K562 (cell line): Measurements from ENCODE around the gene KLK13. TPM values are rescaled to one million over a fixed set of nuclear protein-coding genes. Genes with fewer than 3 reads are reported as not detected.

Source experiments
- ATAC-seq: fragments of 200-7000 bp; cut with Tn5 transposase; 3 replicates; pipeline ENCODE4 v1.9.1; 2020; ENCODE audit warnings: moderate library complexity
- BruUV-seq: library from RNA; stranded (reverse); fragments of 400-500 nt; replicated peaks from 2 replicates; lab custom pipeline; 2021; lab: Mats Ljungman, UMichigan
- CTCF ChIA-PET: fragments of 300-600 bp; formaldehyde crosslinking; extraction: SDS; loops from one replicate; lab custom pipeline; 2021; ENCODE audit warnings: low intra/inter-chr PET ratio; lab: Yijun Ruan, JAX
- POLR2A ChIA-PET: fragments of 300-600, 350-650 bp; sonication (Branson Sonifier 250); formaldehyde crosslinking; extraction: SDS; loops from one replicate; lab custom pipeline; 2021; ENCODE audit warnings: antibody characterized with exemption, inconsistent platforms; lab: Yijun Ruan, JAX
- DNase-seq, 4 experiments: peaks; one replicate each; pipeline versions ENCODE4 v3.0.0 to v3.0.0-alpha.2; 2011 to 2018; ENCODE audit warnings: low spot score in 3 of 4, mixed read lengths in 3 of 4; ENCODE audit errors: extremely low read depth in 1 of 4
- FAIRE-seq: peaks from 2 replicates; lab custom pipeline; 2011; peaks lifted over from hg19 to GRCh38; lab: Jason Lieb, UNC
- H2AFZ ChIP-seq: 2 replicates; pipeline ENCODE4 v1.6.0; 2011; ENCODE audit warnings: low read depth, low read length, control low read depth, inconsistent platforms
- H3K27ac ChIP-seq: fragments of 200-600 bp; 3 replicates; pipeline ENCODE4 v1.8.0; 2011; ENCODE audit warnings: low read depth, mild to moderate bottlenecking, control low read depth, inconsistent platforms, low read length, moderate library complexity, mixed read lengths; ENCODE audit errors: extremely low read depth
- H3K27me3 ChIP-seq, 2 experiments: fragments of 300-600 bp in 1 of 2; 2 replicates in 1 of 2; 3 replicates in 1 of 2; pipeline versions ENCODE4 v1.6.0 to v1.8.0; 2011; ENCODE audit warnings: inconsistent platforms in 2 of 2, low read length in 2 of 2, mild to moderate bottlenecking in 1 of 2, mixed read lengths in 1 of 2, moderate library complexity in 1 of 2; ENCODE audit not compliant: control insufficient read depth in 2 of 2, insufficient read depth in 2 of 2
- H3K36me3 ChIP-seq: fragments of 300-600 bp; 3 replicates; pipeline ENCODE4 v1.8.0; 2011; ENCODE audit warnings: mild to moderate bottlenecking, low read length, inconsistent platforms; ENCODE audit not compliant: control insufficient read depth, insufficient read depth
- H3K4me1 ChIP-seq, 2 experiments: fragments of 200-600 bp in 1 of 2; replicated peaks in 1 of 2; 2 replicates in 1 of 2; 3 replicates in 1 of 2; pipeline versions ENCODE4 v1.5.1 to v1.8.0; 2011; ENCODE audit warnings: inconsistent platforms in 2 of 2, low read length in 2 of 2, mild to moderate bottlenecking in 1 of 2, mixed read lengths in 1 of 2, moderate library complexity in 1 of 2; ENCODE audit not compliant: control insufficient read depth in 2 of 2, insufficient read depth in 2 of 2
- H3K4me2 ChIP-seq: 2 replicates; pipeline ENCODE4 v1.6.1; 2011; ENCODE audit warnings: low read length, control low read depth, inconsistent platforms, mixed read lengths; ENCODE audit not compliant: insufficient read depth
- H3K4me3 ChIP-seq: fragments of 200-600 bp; sonication (generic), shearing (Covaris generic); 2 replicates; pipeline ENCODE4 v1.5.1; 2016; ENCODE audit warnings: control low read depth, inconsistent platforms
- H3K79me2 ChIP-seq: fragments of 200-600 bp; 3 replicates; pipeline ENCODE4 v1.8.0; 2011; ENCODE audit warnings: low read length, inconsistent platforms; ENCODE audit not compliant: control insufficient read depth, insufficient read depth
- H3K9ac ChIP-seq, 2 experiments: 2 replicates each; pipeline versions ENCODE4 v1.6.0 to v1.6.1; 2011; ENCODE audit warnings: low read depth in 2 of 2, low read length in 2 of 2, control low read depth in 1 of 2, inconsistent platforms in 1 of 2, mild to moderate bottlenecking in 1 of 2, mixed read lengths in 1 of 2; ENCODE audit not compliant: insufficient read depth in 1 of 2
- H3K9me1 ChIP-seq: one replicate; pipeline ENCODE4 v1.6.0; 2011; ENCODE audit warnings: inconsistent platforms, mild to moderate bottlenecking, low read length, moderate library complexity; ENCODE audit not compliant: control insufficient read depth, insufficient read depth
- H3K9me3 ChIP-seq: replicated peaks from 2 replicates; pipeline ENCODE4 v1.5.1; 2011; ENCODE audit warnings: low read depth, low read length, inconsistent platforms; ENCODE audit not compliant: control insufficient read depth, insufficient read depth
- H4K20me1 ChIP-seq: replicated peaks from 2 replicates; pipeline ENCODE4 v1.6.1; 2011; ENCODE audit warnings: low read length, inconsistent platforms, mixed read lengths; ENCODE audit not compliant: control insufficient read depth, insufficient read depth
- ADNP ChIP-seq: fragments of 200-800 bp; sonication (Bioruptor generic); IDR thresholded peaks from 2 replicates; pipeline ENCODE4 v1.6.1; 2016; ENCODE audit warnings: missing genetic modification characterization, missing compliant biosample characterization
- CBX3 ChIP-seq, 2 experiments: IDR thresholded peaks; 1 replicate in 1 of 2; 2 replicates in 1 of 2; pipeline ENCODE4 v1.6.1; 2012; ENCODE audit warnings: inconsistent platforms in 2 of 2, low read length in 2 of 2, borderline replicate concordance in 1 of 2, control low read depth in 1 of 2
- CEBPG ChIP-seq, 3 experiments: fragments of 200-800 bp in 1 of 3; sonication (Bioruptor generic) in 1 of 3; sonication (generic) in 1 of 3; formaldehyde crosslinking in 1 of 3; IDR thresholded peaks in 2 of 3; conservative IDR thresholded peaks in 1 of 3; 2 replicates each; pipeline versions ENCODE4 v1.6.1 to v1.8.0; 2016 to 2022; ENCODE audit warnings: missing compliant biosample characterization in 2 of 3, missing genetic modification characterization in 2 of 3, mild to moderate bottlenecking in 1 of 3, missing genetic modification reagents in 1 of 3
- HMG20A ChIP-seq: fragments of 450-650 bp; formaldehyde crosslinking; conservative IDR thresholded peaks from 2 replicates; pipeline ENCODE4 v1.4.0; 2020; ENCODE audit warnings: mild to moderate bottlenecking, mixed read lengths
- MAFK ChIP-seq: IDR thresholded peaks from 2 replicates; pipeline ENCODE4 v1.6.1; 2011; ENCODE audit warnings: low read length, improper control_type of control experiment
- NCOA4 ChIP-seq: fragments of 450-650 bp; IDR thresholded peaks from 2 replicates; pipeline ENCODE4 v1.6.1; 2018; ENCODE audit warnings: mild to moderate bottlenecking; ENCODE audit not compliant: partially characterized antibody
- ZBTB7A ChIP-seq: IDR thresholded peaks from 2 replicates; pipeline ENCODE4 v1.6.1; 2011; ENCODE audit warnings: low read depth, mild to moderate bottlenecking, low read length, moderate library complexity, borderline replicate concordance; ENCODE audit not compliant: control insufficient read depth
- ZC3H11A ChIP-seq: IDR thresholded peaks from 2 replicates; pipeline ENCODE4 v1.6.1; 2012; ENCODE audit warnings: low read depth, low read length, improper control_type of control experiment
- ZNF253 ChIP-seq: fragments of 250-450 bp; sonication (Bioruptor Pico); conservative IDR thresholded peaks from 2 replicates; pipeline ENCODE4 v1.6.1; 2021; ENCODE audit warnings: mild to moderate bottlenecking
- ZNF316 ChIP-seq: fragments of 450-650 bp; IDR thresholded peaks from 2 replicates; pipeline ENCODE4 v1.6.1; 2016
- WGBS: fragments of 100-300 bp; shearing (Covaris generic); methylation state at CpG from one replicate; pipeline ENCODE4 v1.1.6; 2016; ENCODE audit warnings: low coverage, mixed read lengths; ENCODE audit not compliant: insufficient coverage; ENCODE audit errors: missing lambda C conversion rate; 5-methylcytosine and 5-hydroxymethylcytosine counted together
- in situ Hi-C: fragments of 300-500 bp; cut with MboI; formaldehyde crosslinking; loops from 4 replicates; pipeline ENCODE4 v1.15.0; 2018; ENCODE audit warnings: inconsistent platforms, mixed read lengths
- intact Hi-C: fragments of 100-400 bp; cut with micrococcal nuclease; formaldehyde crosslinking; loops from 2 replicates; pipeline ENCODE4 v1.14.2; 2022
- polyA plus RNA-seq, 8 experiments: library from polyadenylated mRNA; depleted of rRNA in 4 of 8; stranded (reverse) in 5 of 8; unstranded in 3 of 8; fragments of >200 nt; fragmentation: Nextera tagmentation in 2 of 8; fragmentation: Illumina TruSeq in 1 of 8; extraction: Ambion mirVana in 2 of 8; extraction: Trizol in 1 of 8; gene quantifications; 2 replicates each; pipeline versions ENCODE4 v1.2.1 to v1.2.3, GENCODE V29; 2011 to 2014; ENCODE audit warnings: inconsistent platforms in 1 of 8, missing spikeins in 1 of 8
- total RNA-seq, 7 experiments: library from RNA; depleted of rRNA in 6 of 7; stranded (reverse); fragments of >200 nt in 6 of 7; fragmentation: Illumina TruSeq in 2 of 7; extraction: Trizol in 2 of 7; gene quantifications; 2 replicates each; pipeline versions ENCODE4 v1.2.1 to v1.2.3, GENCODE V29; 2011 to 2021; ENCODE audit warnings: low replicate concordance in 1 of 7
- TF ChIP-seq, protein P1 (sequence below): fragments of 450-650 bp; conservative IDR thresholded peaks from 2 replicates; pipeline ENCODE4 v1.6.1; 2016; ENCODE audit warnings: missing genetic modification characterization, low read depth, mild to moderate bottlenecking, missing compliant biosample characterization, moderate library complexity

KLK13 gene
- total and polyA plus RNA-seq, 9 of the 15 experiments (the other 6 are each of a cell fraction or from before 2014, with no cell fraction given) = 0.72 to 9.0 (median 2.3) TPM

DNA sequence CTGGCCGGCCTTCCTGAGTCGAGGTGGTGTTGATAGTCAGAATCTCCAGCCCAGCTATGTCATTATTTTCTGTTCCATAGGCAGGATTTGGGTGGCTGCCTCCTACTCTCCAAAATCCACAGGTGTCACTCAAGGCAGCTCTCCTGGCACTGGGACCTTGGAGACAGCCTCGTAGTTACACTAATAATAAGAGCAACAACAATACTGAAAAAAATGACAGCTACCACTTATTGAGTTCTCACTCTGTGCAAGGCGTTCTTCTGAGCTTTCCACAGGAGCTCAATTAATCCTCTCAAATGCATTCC lies 17.9 kb downstream of the KLK13 start:
- no peak for TF ChIP-seq CBX3 (IDR thresholded peaks at IDR 0.05; ENCODE audit: borderline replicate concordance in 1 of 2, low read length in 2 of 2)
- TF ChIP-seq ZBTB7A = no peak
- TF ChIP-seq ZC3H11A = no peak
- no peak for TF ChIP-seq HMG20A
- ChIA-PET CTCF (no interaction called here), POLR2A (interaction anchor here (1.3 kb wide), 1 partner anchor 12 kb away, joined by 3 read pairs; the partner anchor contains the start of gene KLK12)
- FAIRE-seq = no peak
- BruUV-seq = no TSS peak
- H4K20me1 ChIP-seq = no peaks in the 10 kb centered on the region
- intact Hi-C loops = no loop called here
- no peak for DNase-seq
- H2AFZ ChIP-seq = no peak overlapping the region
- no peaks in the 10 kb centered on the region for H3K9me1 ChIP-seq
- 7% methylated on average over 3 of the region's 4 CpGs for WGBS
- H3K27me3 ChIP-seq = peaks cover 6 to 19% of the 10 kb centered on the region in 2 experiments; a peak in 3 of 5 replicates
- no peaks in the 10 kb centered on the region for H3K4me1 ChIP-seq
- H3K27ac ChIP-seq = no peak overlapping the region
- H3K36me3 ChIP-seq = no peaks in the 10 kb centered on the region
- no peak overlapping the region for H3K9ac ChIP-seq
- ATAC-seq = no peak
- H3K9me3 ChIP-seq = no peaks in the 10 kb centered on the region
- in situ Hi-C loops = no loop called here
- H3K4me2 ChIP-seq = no peak overlapping the region
- H3K79me2 ChIP-seq = no peaks in the 10 kb centered on the region
- no peak overlapping the region for H3K4me3 ChIP-seq

DNA sequence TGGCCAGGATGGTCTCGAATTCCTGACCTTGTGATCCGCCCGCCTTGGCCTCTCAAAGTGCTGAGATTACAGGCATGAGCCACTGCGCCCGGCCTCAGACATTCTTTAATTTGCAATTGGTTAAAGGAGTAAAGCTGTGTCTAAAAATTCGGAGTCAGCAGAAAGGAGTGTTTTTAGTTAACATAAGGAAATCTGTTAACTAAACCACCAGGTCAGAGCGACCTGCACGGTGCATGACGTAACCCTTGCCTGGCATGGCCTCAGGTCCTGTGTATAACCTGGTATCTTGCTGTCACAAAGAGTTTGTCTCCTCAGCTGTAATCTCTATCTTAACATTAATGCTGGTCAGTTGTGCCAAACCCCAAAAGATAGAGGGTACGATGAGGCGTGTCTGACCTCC lies 20.6 kb downstream of the KLK13 start:
- Histone ChIP-seq H3K27me3 (peaks cover 12 to 18% of the 10 kb centered on the region in 2 experiments; a peak in 3 of 5 replicates), H3K36me3 (no peaks in the 10 kb centered on the region), H3K4me1 (no peaks in the 10 kb centered on the region), H4K20me1 (no peaks in the 10 kb centered on the region), H3K4me2 (no peak overlapping the region), H3K9me1 (no peaks in the 10 kb centered on the region), H3K9ac (no peak overlapping the region), H3K4me3 (no peak overlapping the region), H2AFZ (no peak overlapping the region), H3K9me3 (no peaks in the 10 kb centered on the region), H3K27ac (no peak overlapping the region), H3K79me2 (no peaks in the 10 kb centered on the region)
- intact Hi-C loops (no loop called here), in situ Hi-C loops (no loop called here)
- CTCF ChIA-PET = no interaction called here
- 31% methylated on average over 11 of the region's 11 CpGs for WGBS
- ATAC-seq (no peak), FAIRE-seq (no peak), DNase-seq (no peak)
- POLR2A ChIA-PET = interaction anchor here (0.7 to 1.5 kb wide), 4 partner anchors 8 to 740 kb away, joined by 3 to 5 read pairs (median 4); no protein-coding TSS in a partner anchor
- BruUV-seq = no TSS peak
- TF ChIP-seq ADNP = no peak
- TF ChIP-seq ZNF253 (CRISPR knock-in tag) = no peak
- TF ChIP-seq, protein P1, sequence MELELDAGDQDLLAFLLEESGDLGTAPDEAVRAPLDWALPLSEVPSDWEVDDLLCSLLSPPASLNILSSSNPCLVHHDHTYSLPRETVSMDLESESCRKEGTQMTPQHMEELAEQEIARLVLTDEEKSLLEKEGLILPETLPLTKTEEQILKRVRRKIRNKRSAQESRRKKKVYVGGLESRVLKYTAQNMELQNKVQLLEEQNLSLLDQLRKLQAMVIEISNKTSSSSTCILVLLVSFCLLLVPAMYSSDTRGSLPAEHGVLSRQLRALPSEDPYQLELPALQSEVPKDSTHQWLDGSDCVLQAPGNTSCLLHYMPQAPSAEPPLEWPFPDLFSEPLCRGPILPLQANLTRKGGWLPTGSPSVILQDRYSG (tag) = no peak
- peak; percentile 83 for TF ChIP-seq ZNF316
- no peak for TF ChIP-seq NCOA4
- TF ChIP-seq MAFK = peak; percentile 43; the same call in 1 of the 2 replicates
- TF ChIP-seq CEBPG (CRISPR knock-in tag; IDR thresholded peaks at IDR 0.05) = no peak
- no peak for TF ChIP-seq CEBPG (tag; conservative IDR thresholded peaks at IDR 0.05 in 1 of 2, IDR thresholded peaks at IDR 0.05 in 1 of 2)
